Ovary (tissue), 9 donors: Measurements from ENCODE around the gene HSPB7. TPM values are rescaled to one million over a fixed set of nuclear protein-coding genes. Genes with fewer than 3 reads are reported as not detected.

Experiments
- DNase-seq, 5 donors: peaks; one replicate each; pipeline ENCODE4 v3.0.0-alpha.2; 2019 to 2020
- H3K27ac ChIP-seq, 2 donors: fragments of 200-600 bp; one replicate each; pipeline versions ENCODE4 v1.5.1 to v1.8.0; 2019 to 2022
- H3K27me3 ChIP-seq: fragments of 200-600 bp; one replicate; pipeline ENCODE4 v1.8.0; 2022
- H3K36me3 ChIP-seq: fragments of 200-600 bp; sonication (generic); one replicate; pipeline ENCODE4 v1.5.1; 2019
- H3K4me1 ChIP-seq: one replicate; pipeline ENCODE4 v1.8.1; 2013; ENCODE audit warnings: mild to moderate bottlenecking, moderate library complexity; ENCODE audit not compliant: insufficient read depth
- H3K4me3 ChIP-seq: fragments of 200-600 bp; sonication (generic); one replicate; pipeline ENCODE4 v1.5.1; 2017
- H3K9me3 ChIP-seq, 2 donors: fragments of 200-600 bp in 1 of 2; sonication (generic) in 1 of 2; one replicate each; pipeline versions ENCODE4 v1.5.1 to v1.8.1; 2013 to 2019; ENCODE audit warnings: mild to moderate bottlenecking in 1 of 2, moderate library complexity in 1 of 2
- CTCF ChIP-seq, 3 donors: fragments of 450-650 bp in 2 of 3; fragments of 200-600 bp in 1 of 3; IDR thresholded peaks; one replicate each; pipeline versions ENCODE4 v1.5.1 to v1.8.0; 2016 to 2022; ENCODE audit warnings: antibody characterized with exemption in 3 of 3, mild to moderate bottlenecking in 1 of 3
- EP300 ChIP-seq: sonication (generic); formaldehyde crosslinking; IDR thresholded peaks from one replicate; pipeline ENCODE4 v1.6.1; 2017; ENCODE audit warnings: antibody characterized with exemption
- POLR2A ChIP-seq: fragments of 450-650 bp; IDR thresholded peaks from one replicate; pipeline ENCODE4 v1.6.1; 2017; ENCODE audit warnings: antibody characterized with exemption, mild to moderate bottlenecking, moderate library complexity
- WGBS, 3 donors: extraction: QIAGEN DNeasy Blood & Tissue Kit in 1 of 3; methylation state at CpG; one replicate each; pipeline versions ENCODE4 v1.1.5 to v1.1.7; 2013 to 2017; 5-methylcytosine and 5-hydroxymethylcytosine counted together
- intact Hi-C, 4 donors: fragments of 100-400 bp; cut with DNase I; formaldehyde crosslinking; loops; one replicate each; pipeline versions ENCODE4 v1.11.0 to v1.15.1; 2022 to 2023
- polyA plus RNA-seq, 2 donors: library from polyadenylated mRNA; stranded (reverse); fragments of 200-250 nt in 1 of 2; fragments of 350-450 nt in 1 of 2; fragmentation: Illumina TruSeq in 1 of 2; extraction: RNeasy Lipid Tissue Mini Kit (QIAGEN cat#74804) in 1 of 2; gene quantifications; one replicate each; pipeline ENCODE4 v1.2.3, GENCODE V29; 2013 to 2014
- total RNA-seq, 7 donors: library from RNA; depleted of rRNA in 2 of 7; stranded (reverse); fragments of >200 nt in 2 of 7; fragmentation: NEBNext Ultra II Directional in 3 of 7; extraction: Animal tissue kit (Norgen Biotek cat#: 25700) in 3 of 7; gene quantifications; one replicate each; pipeline versions ENCODE4 v1.1.0 to v1.2.4, GENCODE V29; 2016 to 2023
- donor health status: DM: no; HTN: no; CAD: no; lungs with moderate emphysema.
- donor health status: DM: no; HTN: no; CAD: no.
- donor health status: Bipolar disorder and iron deficiency.
- donor health status: DM: yes; HTN: yes; CAD: no.
- donor health status: DM: no; HTN: no; CAD: no.
- donor health status: DM: yes; HTN: yes; CAD: no.

Gene HSPB7
- total and polyA plus RNA-seq, 9 donors = 1.9 to 68.7 (median 30.9) TPM

DNA sequence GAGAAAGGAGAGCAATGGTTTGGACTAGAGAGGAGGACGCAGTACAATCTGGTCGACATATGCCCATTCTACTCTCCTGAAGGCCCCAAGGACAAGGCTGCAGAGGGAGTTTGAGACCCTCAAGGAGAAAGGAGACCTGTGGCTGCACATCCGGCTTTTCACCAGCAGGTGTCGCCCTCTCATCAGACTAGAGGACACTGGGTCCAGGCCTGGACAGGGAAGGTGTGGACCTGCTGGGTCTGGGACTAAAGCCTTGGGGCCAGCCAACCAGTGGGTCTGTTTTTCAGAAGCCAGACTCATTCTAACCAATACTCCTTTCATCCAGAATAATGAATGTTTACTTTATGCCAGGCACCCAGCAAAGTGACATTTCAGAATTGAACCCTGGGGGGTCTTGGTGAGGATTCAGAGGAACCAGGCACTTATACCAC lies 8.8 kb downstream of the HSPB7 start:
- TF ChIP-seq EP300 (no peak), CTCF (IDR thresholded peaks at IDR 0.05) (peak; percentile 84 to 98 (median 97)), POLR2A (no peak)

GRCh38 chr1:16007671-16008341 lies 10.0 kb downstream of the HSPB7 start:
- no peaks in the 10 kb centered on the region for H3K27me3 ChIP-seq
- H3K27ac ChIP-seq = no peak overlapping the region
- H3K4me1 ChIP-seq = peaks cover 3% of the 10 kb centered on the region
- TF ChIP-seq EP300 (no peak), POLR2A (no peak), CTCF (IDR thresholded peaks at IDR 0.05) (no peak)
- WGBS, 3 donors = 76 to 84% (median 83%) methylated on average over 6 of the region's 6 CpGs
- H3K36me3 ChIP-seq = no peaks in the 10 kb centered on the region
- H3K9me3 ChIP-seq = no peaks in the 10 kb centered on the region
- no peak overlapping the region for H3K4me3 ChIP-seq
- intact Hi-C loops = loop anchor here in 3 of 4 donors (2.0 kb wide), 2 partner anchors 25 to 49 kb away; no protein-coding TSS in a partner anchor
- peak in 1 of 5 donors; percentile 1 for DNase-seq

More for the DNA sequence above, 8.8 kb downstream of the HSPB7 start:
- Histone ChIP-seq H3K4me3 (no peak overlapping the region), H3K9me3 (no peaks in the 10 kb centered on the region), H3K27me3 (no peaks in the 10 kb centered on the region), H3K27ac (no peak overlapping the region), H3K36me3 (no peaks in the 10 kb centered on the region), H3K4me1 (peaks cover 7% of the 10 kb centered on the region)
- intact Hi-C loops = loop anchor here (1.0 to 2.0 kb wide), 3 partner anchors 23 to 48 kb away; no protein-coding TSS in a partner anchor
- peak; percentile 82 to 91 (median 89) for DNase-seq
- 0 to 2% (median 1%) methylated on average over 4 of the region's 4 CpGs for WGBS, 3 donors

DNA sequence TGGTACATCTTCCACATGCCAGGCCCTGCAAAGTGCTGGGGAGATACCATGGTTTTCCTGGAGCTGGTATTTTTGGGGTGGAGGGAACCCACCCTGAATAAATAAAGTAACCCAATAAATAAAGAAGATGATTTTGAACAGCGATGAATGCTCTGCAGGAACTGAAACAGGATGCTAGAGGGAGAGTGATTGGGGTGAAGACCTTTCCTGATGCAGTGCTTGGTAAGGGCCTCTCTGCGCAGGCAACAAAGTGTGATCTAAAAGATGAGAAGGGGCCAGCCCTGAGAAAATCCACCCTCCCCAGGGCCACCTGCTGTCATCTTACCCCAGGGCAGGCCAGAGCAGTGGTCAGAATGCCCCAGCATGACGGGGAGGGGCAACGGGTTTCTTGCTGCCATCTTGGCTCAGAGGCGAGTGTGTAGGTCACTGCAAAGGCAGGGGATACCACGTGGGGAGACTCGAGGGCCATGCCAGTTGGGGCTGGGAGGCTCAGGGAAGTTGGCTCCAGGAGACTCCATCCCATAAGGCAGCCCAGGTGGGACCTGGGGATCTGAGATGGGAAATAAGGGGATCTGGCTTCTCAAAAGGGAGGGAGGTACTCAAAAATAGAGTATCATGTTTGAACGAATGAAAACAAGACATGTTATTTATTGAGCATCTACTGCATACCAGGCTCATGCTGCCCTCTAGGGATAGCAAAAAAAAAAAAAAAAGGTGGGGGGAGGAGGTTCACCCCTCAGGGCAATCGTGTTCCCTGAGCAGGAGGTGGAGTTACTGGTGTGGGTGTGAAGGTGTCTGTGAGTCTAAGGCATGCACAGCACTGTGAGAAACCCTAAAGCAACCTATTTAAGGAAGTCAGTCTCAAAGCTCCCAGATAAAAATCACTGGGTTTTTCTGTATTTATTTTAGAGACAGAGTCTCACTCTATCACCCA lies 11.0 kb downstream of the HSPB7 start:
- no peak overlapping the region for H3K27ac ChIP-seq
- intact Hi-C loops = no loop called here
- 55 to 66% (median 62%) methylated on average over 9 of the region's 9 CpGs for WGBS, 3 donors

More for the DNA sequence above, 11.0 kb downstream of the HSPB7 start:
- no peaks in the 10 kb centered on the region for H3K27me3 ChIP-seq
- H3K9me3 ChIP-seq = no peaks in the 10 kb centered on the region
- peak in 2 of 5 donors; percentile 16 to 34 for DNase-seq
- H3K4me3 ChIP-seq = no peak overlapping the region
- no peaks in the 10 kb centered on the region for H3K36me3 ChIP-seq
- TF ChIP-seq CTCF (IDR thresholded peaks at IDR 0.05) (no peak), EP300 (no peak), POLR2A (no peak)
- no peaks in the 10 kb centered on the region for H3K4me1 ChIP-seq
